C1 segment of cervical spinal cord (tissue), 14 donors: Measurements from ENCODE around the gene RPS28.
"Not testable (repeated sequence)": the region's sequence is repeated elsewhere in the genome, so short reads cannot be mapped to it uniquely, and the experiment has no call there.

ENCODE experiments used
- DNase-seq, 14 donors: peaks; one replicate each; lab custom pipeline; 2025; lab: John Stamatoyannopoulos, UW

The RPS28 gene

DNA sequence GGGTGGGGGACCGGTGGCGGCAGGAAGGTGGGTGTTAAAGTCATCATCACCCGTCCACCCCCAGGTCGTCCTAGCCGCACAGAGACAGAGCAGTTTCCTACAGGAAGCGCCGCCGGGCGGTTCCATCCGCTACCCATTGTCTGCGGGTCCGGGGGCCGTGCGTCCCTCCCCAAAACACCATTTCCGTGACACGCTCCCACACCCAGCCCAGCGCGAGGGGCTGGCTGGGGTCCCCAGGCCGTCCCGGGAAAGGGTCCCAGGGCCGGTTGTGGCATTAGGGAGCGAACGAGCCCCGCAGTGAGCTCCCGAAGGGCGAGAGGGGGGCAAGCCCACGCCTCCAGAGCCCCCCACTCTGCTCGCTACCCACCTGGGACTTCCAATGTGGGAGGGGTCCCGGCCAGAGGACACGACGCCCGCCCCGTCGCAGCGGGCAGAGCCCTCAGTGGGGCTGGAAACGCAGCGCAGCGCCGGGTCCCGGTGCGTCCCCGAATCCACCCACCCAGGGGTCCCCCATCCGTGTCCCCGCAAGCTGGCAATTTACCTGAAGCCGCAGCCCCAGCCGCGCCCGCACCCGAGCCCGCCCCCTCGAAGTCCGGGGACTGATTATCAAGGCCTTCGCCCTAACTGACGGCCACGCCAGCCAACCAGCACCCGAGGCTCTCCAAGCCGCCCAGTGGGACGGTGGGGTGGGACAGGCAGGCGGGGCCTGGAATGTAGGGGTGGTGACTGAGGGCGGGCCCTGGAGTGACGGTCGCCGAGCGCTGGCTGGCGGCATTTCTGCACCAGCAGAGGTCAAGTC is 21.6 kb downstream of the RPS28 start, which contains the start of gene KANK3:
KANK3 (minus strand) TSS at position 579 of the 799 bp plus-strand sequence. CDS start 5,434 bp downstream, outside the sequence.
- DNase-seq: peak in 13 of 14 donors; percentile 34 to 87 (median 70)

DNA sequence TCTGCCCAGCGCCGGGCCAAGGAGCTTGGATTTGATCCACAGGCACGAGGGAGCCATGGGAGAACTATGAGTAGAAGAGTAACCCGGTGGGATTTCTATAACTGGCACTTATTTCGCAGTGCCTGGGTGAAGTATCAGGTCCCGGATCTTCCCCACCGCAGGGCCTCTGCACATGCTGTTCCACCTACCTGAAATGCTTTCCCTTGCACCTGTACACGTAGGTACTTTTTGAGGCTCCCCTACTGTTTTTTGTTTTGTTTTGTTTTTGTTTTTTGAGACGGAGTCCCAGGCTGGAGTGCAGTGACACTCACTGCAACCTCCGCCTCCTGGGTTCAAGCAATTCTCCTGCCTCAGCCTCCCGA is 22.2 kb downstream of the RPS28 start:
- DNase-seq: no peak

- not testable (repeated sequence) for DNase-seq
Observed at GRCh38 chr19:8349629-8350372, 28.5 kb downstream of the RPS28 start.

GRCh38 chr19:8352134-8352827 is 31.0 kb downstream of the RPS28 start:
- DNase-seq: no peak

GRCh38 chr19:8352845-8353244 is 31.5 kb downstream of the RPS28 start:
- not testable (repeated sequence) for DNase-seq

- DNase-seq: peak in 1 of 14 donors; percentile 26
Observed at GRCh38 chr19:8355631-8356402, 34.5 kb downstream of the RPS28 start.

- DNase-seq: no peak
Observed at GRCh38 chr19:8357007-8357521, 35.8 kb downstream of the RPS28 start.

- DNase-seq: no peak
Observed at GRCh38 chr19:8358948-8359347, 37.7 kb downstream of the RPS28 start.

- DNase-seq: no peak
Observed at GRCh38 chr19:8360196-8360595, 38.9 kb downstream of the RPS28 start.

- DNase-seq: peak in 12 of 14 donors; percentile 6 to 93 (median 59)
Observed at GRCh38 chr19:8361921-8362793, 40.9 kb downstream of the RPS28 start.

GRCh38 chr19:8363803-8364771 is 42.8 kb downstream of the RPS28 start, which contains the start of gene ANGPTL4:
Gene ANGPTL4, plus strand, starts transcription at chr19:8364155. Its CDS starts 167 bp downstream, at chr19:8364322.
- DNase-seq: peak in 11 of 14 donors; percentile 1 to 78 (median 43)

- no peak for DNase-seq
Observed at GRCh38 chr19:8366121-8366581, 44.9 kb downstream of the RPS28 start.

DNA sequence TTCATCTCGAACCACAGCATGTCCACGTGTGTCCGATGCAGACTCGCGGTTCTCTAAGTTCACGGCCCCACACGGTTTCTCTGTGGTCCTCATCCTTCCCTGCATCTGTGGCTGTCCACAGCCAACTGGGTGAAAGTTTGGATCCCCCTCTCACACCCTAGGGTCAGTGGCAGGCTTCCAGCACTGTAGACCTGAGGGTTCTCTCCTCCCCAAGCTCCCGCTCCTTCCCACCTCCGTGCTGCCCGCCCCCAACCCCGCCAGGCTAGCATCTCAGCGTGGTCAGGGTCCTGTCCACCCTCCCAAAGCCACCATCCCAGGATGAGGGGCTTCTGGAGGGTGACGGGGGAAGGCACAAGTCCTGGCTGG is 45.6 kb downstream of the RPS28 start:
- DNase-seq: peak in 1 of 14 donors; percentile 53

GRCh38 chr19:8367327-8368001 is 46.2 kb downstream of the RPS28 start:
- DNase-seq: peak in 12 of 14 donors; percentile 25 to 81 (median 60)

DNA sequence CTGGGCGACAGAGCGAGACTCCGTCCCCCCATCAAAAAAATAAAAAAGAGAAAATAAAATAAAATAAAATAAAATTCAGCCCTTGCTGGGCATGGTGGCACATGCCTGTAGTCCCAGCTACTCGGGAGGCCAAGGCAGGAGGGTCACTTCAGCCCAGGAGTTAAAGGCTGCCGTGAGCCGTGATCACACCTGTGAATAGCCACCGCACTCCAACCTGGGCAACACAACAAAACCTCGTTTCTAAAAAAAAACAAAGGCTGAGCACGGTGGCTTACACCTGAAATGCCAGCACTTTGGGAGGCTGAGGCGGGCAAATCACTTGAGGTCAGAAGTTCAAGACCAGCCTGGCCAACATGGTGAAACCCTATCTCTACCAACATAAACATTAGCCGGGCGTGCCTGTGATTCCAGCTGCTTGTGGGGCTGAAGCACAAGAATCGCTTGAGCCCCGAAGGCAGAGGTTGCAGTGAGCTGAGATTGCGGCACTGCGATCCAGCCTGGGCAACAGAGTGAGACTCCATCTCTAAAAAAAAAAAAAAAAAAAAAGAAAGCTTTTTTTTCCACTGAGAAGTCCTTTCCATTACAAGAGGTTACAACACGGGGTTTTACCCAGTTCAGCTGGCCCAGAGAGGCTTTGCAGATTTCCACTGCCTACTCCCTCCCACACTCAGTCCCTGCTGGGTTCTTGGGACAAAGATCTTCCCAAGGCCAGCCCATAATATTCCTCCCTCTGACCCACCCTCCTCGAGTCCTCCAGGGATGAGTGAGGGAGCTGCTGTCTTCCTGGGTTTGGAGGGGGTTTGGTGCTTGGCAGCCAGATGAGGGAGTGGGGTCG is 49.1 kb downstream of the RPS28 start:
- DNase-seq: no peak

DNA sequence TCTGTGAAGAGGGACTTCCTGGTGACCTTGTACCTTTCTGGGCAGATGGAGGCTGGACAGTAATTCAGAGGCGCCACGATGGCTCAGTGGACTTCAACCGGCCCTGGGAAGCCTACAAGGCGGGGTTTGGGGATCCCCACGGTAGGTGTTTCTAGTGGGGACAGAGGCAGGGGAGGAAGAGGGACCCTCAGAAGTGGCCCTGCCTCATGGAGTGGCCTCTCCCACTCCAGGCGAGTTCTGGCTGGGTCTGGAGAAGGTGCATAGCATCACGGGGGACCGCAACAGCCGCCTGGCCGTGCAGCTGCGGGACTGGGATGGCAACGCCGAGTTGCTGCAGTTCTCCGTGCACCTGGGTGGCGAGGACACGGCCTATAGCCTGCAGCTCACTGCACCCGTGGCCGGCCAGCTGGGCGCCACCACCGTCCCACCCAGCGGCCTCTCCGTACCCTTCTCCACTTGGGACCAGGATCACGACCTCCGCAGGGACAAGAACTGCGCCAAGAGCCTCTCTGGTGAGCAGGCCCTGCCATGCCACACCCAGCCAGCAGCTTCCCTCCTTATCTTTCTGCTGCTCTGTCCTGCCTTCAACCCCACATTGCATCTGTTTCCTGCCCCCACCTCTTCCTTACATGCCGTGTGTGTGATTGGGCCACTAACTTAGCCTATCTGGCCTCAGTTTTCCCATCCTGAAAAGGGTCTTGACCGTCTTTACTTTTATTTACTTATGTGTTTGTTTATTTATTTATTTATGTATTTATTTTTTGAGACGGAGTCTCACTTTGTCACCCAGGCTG is 49.9 kb downstream of the RPS28 start:
- peak in 1 of 14 donors; percentile 50 for DNase-seq
